Measurements from ENCODE around the gene STAC2.
"Not testable (repeated sequence)": the region's sequence is repeated elsewhere in the genome, so short reads cannot be mapped to it uniquely, and the experiment has no call there.

The STAC2 gene, protein sequence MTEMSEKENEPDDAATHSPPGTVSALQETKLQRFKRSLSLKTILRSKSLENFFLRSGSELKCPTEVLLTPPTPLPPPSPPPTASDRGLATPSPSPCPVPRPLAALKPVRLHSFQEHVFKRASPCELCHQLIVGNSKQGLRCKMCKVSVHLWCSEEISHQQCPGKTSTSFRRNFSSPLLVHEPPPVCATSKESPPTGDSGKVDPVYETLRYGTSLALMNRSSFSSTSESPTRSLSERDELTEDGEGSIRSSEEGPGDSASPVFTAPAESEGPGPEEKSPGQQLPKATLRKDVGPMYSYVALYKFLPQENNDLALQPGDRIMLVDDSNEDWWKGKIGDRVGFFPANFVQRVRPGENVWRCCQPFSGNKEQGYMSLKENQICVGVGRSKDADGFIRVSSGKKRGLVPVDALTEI

GRCh38 chr17:39225308-39225958 is at the start of gene STAC2:
Gene STAC2, minus strand, starts transcription at chr17:39225945. Its CDS starts 443 bp downstream, at chr17:39225502.
- DNase-seq (ENCODE audit: low read depth in 2 of 2) = no peak

DNA sequence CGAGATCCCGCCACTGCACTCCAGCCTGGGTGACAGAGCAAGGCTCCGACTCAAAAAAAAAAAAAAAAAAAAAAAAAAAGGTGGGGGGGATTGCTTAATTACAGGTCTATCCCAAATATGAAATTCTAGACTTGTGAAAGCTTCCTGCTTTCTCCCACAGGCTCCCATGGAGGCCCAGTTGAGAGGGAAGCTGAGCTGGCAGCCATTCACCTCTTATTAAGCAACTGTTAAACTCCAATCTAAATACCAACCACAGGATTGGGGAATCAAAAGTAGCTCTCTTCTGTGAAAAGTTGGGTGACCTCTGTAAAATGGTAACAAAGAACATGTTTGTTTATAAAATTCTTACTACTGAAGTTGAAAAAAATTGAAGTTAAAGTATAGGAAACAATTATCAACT is 45.8 kb upstream of the STAC2 start:
- DNase-seq (ENCODE audit: low read depth in 2 of 2) = peak; percentile 21 to 29

DNA sequence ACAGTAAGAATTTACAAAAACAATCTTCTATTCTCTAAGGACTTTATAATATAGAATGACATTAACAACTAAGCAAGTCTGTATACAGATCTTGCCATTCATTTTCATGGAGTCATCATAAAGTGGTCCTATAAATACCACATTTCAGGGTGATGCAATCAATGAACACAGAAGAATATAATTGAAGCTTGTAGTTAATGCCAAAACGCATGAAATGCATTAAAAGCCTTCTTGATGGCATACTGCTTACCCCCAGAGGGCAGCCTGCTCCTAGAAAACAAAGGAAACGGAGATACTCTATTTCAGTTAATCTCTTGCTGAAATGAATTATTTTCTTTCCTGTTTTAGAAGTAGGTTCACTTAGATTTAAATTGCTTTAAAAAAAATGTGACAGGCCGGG is 45.2 kb upstream of the STAC2 start:
- peak; percentile 84 for DNase-seq (ENCODE audit: low read depth in 2 of 2)

DNA sequence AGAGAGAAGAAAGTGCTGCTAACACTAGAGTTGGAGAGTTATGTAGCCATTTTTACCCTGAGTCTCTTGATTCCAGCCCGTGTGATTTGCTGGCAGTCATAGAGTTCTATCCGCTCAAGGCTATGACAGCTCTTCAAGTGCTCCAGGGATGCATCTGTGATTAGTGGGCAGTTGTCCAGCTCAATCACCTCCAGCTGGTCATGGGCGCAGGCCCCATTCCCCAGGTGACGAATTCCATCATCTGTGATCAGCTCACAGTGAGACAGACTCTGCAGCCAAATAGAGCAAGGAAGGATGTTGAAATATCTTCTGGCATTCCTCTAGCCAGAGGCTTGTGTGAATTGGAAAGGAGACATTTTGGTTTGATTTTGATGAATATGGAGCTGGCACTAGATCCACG is 38.4 kb upstream of the STAC2 start:
- DNase-seq (ENCODE audit: low read depth in 2 of 2) = peak in 1 of 2 experiments; percentile 8

GRCh38 chr17:39261286-39261685 is 35.5 kb upstream of the STAC2 start:
- no peak for DNase-seq (ENCODE audit: low read depth in 2 of 2)

DNA sequence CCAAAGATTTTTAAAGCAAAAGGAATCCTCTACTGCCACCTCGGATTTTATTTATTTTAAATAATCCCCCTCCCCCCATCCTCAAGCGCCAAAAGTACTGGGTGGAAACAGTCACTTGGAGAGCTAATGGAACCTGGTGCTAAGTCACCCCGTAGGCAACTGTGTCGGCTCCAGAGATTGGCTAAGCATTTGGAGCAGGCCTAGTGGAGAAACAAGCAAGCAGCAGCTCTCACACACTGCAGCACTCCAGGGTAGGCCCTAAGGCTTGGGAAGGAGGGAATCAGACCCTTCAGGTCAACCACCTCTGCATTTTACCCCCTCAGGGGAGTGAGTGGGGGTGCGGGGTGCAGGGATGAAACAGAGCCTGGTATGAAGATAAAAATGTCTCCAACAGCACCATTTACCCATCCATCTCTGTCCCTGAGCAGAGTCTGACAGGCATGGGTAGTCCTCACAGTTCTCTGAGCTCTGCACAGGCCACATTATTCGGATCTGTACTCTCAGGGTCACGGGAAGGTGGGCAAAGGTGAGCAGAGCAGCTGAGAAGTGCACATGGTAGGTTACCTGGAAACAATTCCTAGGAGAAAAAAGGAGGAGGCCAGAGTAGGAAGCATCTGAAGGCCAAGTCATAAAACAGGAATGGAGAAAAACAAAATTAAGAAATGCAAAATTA is 27.2 kb upstream of the STAC2 start:
- no peak for DNase-seq (ENCODE audit: low read depth in 2 of 2)

DNA sequence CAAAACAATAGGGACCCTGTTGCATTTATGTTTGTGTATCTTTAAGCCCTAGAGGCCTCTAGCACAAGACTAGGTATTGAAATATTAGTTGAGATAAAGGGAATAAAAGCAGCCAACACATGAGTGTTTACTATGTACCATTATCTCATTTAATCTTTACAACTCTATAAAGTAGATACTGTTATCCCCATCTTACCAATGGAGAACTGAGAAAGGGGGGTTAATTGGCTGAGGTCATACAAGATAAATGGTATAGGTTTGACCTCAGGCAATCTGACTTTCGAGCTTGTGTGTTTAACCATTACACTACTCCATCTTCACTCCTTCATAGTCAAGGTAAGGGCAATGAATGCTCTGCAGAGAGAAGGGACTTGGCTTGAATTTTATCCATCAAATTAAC is 26.3 kb upstream of the STAC2 start:
- no peak for DNase-seq (ENCODE audit: low read depth in 2 of 2)

- not testable (repeated sequence) for DNase-seq (ENCODE audit: low read depth in 2 of 2)
These were observed 24.3 kb upstream of the STAC2 start for GRCh38 chr17:39250076-39250475.

DNA sequence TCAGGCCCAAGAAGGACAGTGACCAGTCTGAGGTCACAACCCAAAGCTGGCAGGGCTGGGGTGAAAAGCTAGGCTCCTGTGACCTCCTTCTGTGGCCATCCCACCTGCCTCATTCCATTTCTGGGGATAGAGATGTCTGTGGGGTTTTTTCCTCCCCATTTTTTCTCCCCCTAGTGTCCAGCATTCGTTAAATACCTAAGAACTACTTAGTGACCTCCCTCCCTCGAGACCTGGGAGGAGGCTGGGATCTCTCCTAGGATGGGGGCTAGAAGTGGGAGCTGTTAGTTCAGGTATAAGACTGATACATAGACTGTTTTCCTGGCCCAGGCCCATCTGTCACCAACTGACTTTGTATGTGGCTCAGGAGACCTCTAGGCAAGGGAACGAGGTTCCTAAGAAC is 20.5 kb upstream of the STAC2 start:
- DNase-seq (ENCODE audit: low read depth in 2 of 2) = no peak

DNA sequence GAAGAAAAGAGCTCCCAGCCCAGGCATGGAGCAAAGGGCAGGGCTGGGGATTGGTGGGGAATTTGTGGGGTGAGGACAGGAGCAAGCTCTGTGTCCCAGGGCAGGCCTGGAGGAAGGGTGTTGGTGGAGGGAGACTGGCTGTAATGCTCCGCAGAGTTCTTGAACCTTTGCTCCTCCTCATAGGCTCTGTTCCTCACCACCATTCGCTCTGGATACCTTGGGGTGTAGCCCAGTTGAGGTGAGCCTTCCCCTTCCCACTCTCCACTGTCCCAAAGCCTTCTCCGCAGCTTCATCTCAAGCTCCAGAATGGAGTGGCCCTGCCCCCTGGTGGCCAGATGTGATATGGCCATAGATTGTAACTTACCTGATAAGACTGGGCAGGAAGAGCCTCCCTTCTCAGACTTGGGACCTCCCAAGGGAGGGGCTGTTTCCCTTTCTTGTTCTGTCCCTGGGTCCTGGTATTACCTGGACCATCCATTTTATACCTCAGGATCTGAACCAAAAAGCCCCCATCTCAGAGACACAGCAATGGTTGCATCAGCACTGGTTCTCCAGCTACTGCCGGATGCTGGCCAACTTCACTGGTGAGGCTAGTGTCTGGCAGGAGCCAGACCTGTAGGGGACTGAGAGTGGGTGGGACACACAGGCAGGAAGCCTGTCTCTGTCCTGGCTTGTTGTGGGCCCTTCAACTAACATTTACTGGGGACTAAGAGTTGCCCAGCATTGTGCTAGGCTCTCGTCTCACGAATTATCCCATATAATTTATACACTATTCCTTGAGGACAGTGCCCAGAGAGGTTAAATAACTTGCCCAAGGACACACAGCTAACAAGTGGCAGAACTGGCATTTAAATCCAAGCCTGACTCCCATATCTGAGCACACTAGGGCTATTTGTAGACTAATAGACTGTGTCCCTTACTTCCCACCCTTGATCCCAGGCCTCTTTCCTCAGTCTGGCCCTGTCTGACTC is 19.1 kb upstream of the STAC2 start:
- DNase-seq (ENCODE audit: low read depth in 2 of 2) = no peak

DNA sequence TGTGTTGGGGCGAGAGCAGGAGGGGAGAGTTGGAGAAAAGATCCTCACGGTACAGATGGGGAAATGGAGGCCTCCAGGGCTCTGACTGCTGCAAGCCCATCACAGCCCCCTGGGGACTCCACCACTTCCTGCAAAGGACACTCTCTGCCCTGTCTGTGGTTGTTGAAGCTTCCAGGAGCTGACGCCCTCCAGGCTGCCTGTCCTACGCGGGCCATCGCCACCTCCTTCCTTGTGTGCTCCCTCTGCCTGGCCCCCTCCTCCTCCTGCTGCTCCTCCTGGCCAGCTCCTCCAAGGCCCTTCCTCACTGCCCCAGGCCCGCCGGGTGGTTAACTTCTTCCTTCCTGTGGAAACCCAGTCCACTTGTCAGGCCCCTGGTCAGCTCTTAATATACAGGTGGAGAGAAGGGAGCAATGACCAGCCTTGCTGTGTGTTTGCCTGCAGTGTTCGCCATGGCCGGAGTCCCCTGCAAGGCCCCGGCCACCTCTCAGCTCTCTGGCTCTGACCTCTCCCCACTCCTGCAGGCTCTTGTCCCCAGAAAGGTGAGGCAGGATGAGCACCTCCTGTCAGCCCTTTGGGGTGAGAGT is 18.4 kb upstream of the STAC2 start:
- DNase-seq (ENCODE audit: low read depth in 2 of 2) = no peak

DNA sequence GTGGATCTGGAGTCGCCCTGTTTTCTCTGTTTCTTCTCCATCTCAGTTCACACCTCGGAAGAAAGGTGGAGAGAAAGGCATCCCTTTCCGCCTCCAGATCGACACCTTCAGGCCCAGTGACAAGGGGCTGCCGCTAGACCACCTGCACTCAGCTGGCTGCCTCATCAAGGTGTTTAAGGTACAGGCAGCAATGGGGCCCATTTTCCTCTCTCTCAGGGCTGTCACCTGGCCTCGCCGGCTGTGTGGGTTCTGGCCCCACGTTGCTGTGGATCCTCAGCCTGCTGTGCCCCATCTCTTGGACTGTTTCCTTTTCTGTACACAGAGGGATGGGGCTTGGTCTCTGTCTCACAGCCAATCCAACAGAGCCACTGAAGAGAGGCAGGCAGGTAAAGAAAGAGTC is 17.4 kb upstream of the STAC2 start:
- no peak for DNase-seq (ENCODE audit: low read depth in 2 of 2)

- DNase-seq (ENCODE audit: low read depth in 2 of 2) = no peak
These were observed 14.9 kb upstream of the STAC2 start for GRCh38 chr17:39240631-39241030.

GRCh38 chr17:39239640-39240314 is 14.0 kb upstream of the STAC2 start:
- DNase-seq (ENCODE audit: low read depth in 2 of 2) = no peak

DNA sequence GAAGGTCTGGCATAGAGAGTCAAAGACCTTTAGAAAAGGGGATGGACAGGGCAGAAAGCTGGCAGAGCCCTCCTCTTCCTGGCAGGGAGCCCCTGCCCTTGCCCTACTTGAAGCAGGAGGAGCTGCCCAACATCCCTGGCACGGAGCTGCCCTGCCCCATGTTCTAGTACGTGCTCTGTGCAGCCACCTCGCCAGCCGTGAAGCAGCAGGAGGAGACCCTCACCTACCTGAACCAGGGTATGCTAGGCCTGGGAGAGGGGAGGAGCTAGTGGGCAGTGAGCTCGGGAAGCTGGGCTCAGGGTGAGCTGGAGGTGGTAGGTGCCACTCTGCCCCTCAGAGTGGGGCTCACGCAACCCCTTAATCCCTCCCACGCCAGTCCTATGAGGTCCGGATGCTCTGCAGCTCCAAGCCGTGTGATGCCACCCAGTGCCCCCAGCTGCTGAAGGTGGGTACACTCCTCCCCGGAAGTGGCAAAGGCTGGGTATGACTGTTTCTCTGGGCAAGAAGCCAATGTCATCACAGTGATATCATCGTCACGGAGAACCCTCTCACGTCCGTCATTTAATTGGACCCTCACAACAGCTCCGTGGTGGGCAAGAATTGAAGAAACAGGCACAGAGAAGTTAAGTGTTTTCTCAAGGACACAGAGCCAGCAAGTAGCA is 12.7 kb upstream of the STAC2 start:
- no peak for DNase-seq (ENCODE audit: low read depth in 2 of 2)

- no peak for DNase-seq (ENCODE audit: low read depth in 2 of 2)
These were observed 11.8 kb upstream of the STAC2 start for GRCh38 chr17:39237586-39237985.

DNA sequence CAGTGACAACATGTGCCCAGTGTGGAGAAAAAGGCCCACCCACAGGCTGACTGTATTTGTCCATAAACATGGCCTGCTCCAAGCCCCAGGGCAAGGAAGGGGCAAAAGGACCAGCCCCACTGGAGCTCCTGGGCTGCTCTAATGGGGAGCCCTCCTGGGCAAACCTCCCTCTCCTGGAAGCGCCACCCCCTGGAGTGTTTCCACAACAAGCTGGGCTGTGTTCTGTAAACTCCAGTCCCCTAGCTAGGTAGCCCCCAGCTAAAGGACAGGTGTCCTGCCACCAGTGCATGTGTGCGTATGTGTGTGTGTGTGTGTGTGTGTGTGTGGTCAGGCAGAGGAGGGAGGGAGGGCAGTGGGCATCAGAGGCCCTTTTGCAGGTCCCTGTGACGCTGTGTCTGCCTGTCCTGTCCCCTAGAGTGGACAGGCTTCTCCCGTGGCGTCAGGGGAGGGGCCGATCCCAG is 11.3 kb upstream of the STAC2 start:
- no peak for DNase-seq (ENCODE audit: low read depth in 2 of 2)

DNA sequence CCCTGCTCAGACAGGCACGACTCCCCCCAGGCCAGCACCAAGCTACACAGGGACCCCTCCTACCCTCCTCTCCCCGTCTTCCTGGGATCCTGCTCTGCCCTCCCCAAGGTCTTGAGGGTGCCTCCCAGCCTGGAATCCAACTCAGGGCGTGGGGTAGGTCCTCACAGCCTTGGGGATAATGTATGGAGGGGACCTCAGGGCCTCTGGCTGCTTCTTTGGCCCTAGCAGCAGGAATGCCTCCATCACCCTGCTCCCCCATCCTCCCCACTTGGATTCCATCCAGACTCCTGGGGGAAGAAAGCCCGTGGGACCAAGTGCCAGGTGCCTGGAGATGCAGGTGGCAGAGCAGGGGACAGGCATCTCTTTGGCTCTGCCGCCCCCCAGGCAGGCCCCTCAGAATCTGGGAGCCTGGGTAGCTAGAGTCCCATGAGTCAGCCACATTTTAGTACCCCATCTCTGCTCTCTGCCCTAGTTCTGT is 10.7 kb upstream of the STAC2 start:
- no peak for DNase-seq (ENCODE audit: low read depth in 2 of 2)

GRCh38 chr17:39235555-39236449 is 10.1 kb upstream of the STAC2 start:
- no peak for DNase-seq (ENCODE audit: low read depth in 2 of 2)

Data from fibroblast of skin of left biceps (primary cell).